Lower lobe of right lung (tissue), 2 donors: ENCODE data around the gene EDN3. TPM values are rescaled to one million over a fixed set of nuclear protein-coding genes. Genes with fewer than 3 reads are reported as not detected.
"Not testable (repeated sequence)": the region's sequence is repeated elsewhere in the genome, so short reads cannot be mapped to it uniquely, and the experiment has no call there.

Experiments
- ATAC-seq, 2 donors: fragments of 200-7000 bp; cut with Tn5 transposase; one replicate each; pipeline ENCODE4 v1.9.1; 2020 to 2022; ENCODE audit warnings: mild to moderate bottlenecking in 2 of 2, moderate library complexity in 2 of 2
- DNase-seq: peaks from one replicate; pipeline ENCODE4 v3.0.0-alpha.2; 2020
- H3K27ac ChIP-seq: fragments of 200-600 bp; one replicate; pipeline ENCODE4 v1.8.0; 2022
- H3K27me3 ChIP-seq: fragments of 200-600 bp; one replicate; pipeline ENCODE4 v1.8.0; 2022; ENCODE audit warnings: low read depth
- H3K36me3 ChIP-seq: fragments of 200-600 bp; one replicate; pipeline ENCODE4 v1.8.0; 2022; ENCODE audit warnings: mild to moderate bottlenecking
- H3K4me1 ChIP-seq: fragments of 200-600 bp; one replicate; pipeline ENCODE4 v1.8.0; 2022
- H3K4me3 ChIP-seq: fragments of 200-600 bp; one replicate; pipeline ENCODE4 v1.8.0; 2022; ENCODE audit warnings: mild to moderate bottlenecking
- H3K9me3 ChIP-seq: fragments of 200-600 bp; one replicate; pipeline ENCODE4 v1.8.0; 2022
- CTCF ChIP-seq: fragments of 200-600 bp; IDR thresholded peaks from one replicate; pipeline ENCODE4 v1.8.0; 2022; ENCODE audit warnings: antibody characterized with exemption, mild to moderate bottlenecking
- intact Hi-C: fragments of 100-400 bp; cut with DNase I; formaldehyde crosslinking; loops from one replicate; pipeline ENCODE4 v1.11.0; 2022
- total RNA-seq: library from RNA; stranded (reverse); fragmentation: NEBNext Ultra II Directional; extraction: Animal tissue kit (Norgen Biotek cat#: 25700); gene quantifications from one replicate; pipeline ENCODE4 v1.2.1, GENCODE V29; 2021
- donor health status: DM: no; HTN: yes; CAD: no; lungs with severe emphysema.

EDN3 gene
- total RNA-seq, 1 donor from 2014 or later: 0.27 TPM

GRCh38 chr20:59352990-59353389 lies 52.6 kb downstream of the EDN3 start:
- ATAC-seq: no peak
- DNase-seq: no peak
- no peak overlapping the region for H3K27ac ChIP-seq
- H3K27me3 ChIP-seq: peaks cover 16% of the 10 kb centered on the region
- no peaks in the 10 kb centered on the region for H3K4me1 ChIP-seq
- no peak for TF ChIP-seq CTCF
- intact Hi-C loops: no loop called here
- H3K36me3 ChIP-seq: no peaks in the 10 kb centered on the region
- H3K4me3 ChIP-seq: no peak overlapping the region
- H3K9me3 ChIP-seq: no peaks in the 10 kb centered on the region

GRCh38 chr20:59354460-59354859 lies 54.0 kb downstream of the EDN3 start:
- DNase-seq: no peak
- no peak overlapping the region for H3K4me3 ChIP-seq
- no peaks in the 10 kb centered on the region for H3K9me3 ChIP-seq
- intact Hi-C loops: no loop called here
- ATAC-seq: no peak
- H3K27me3 ChIP-seq: peaks cover 16% of the 10 kb centered on the region
- TF ChIP-seq CTCF: no peak
- H3K27ac ChIP-seq: no peak overlapping the region
- H3K36me3 ChIP-seq: no peaks in the 10 kb centered on the region
- H3K4me1 ChIP-seq: no peaks in the 10 kb centered on the region

GRCh38 chr20:59355242-59355641 lies 54.8 kb downstream of the EDN3 start:
- H3K36me3 ChIP-seq: no peaks in the 10 kb centered on the region
- no peak for DNase-seq
- no peaks in the 10 kb centered on the region for H3K4me1 ChIP-seq
- no peak overlapping the region for H3K4me3 ChIP-seq
- no peak overlapping the region for H3K27ac ChIP-seq
- intact Hi-C loops: no loop called here
- no peaks in the 10 kb centered on the region for H3K9me3 ChIP-seq
- TF ChIP-seq CTCF: no peak
- peaks cover 16% of the 10 kb centered on the region for H3K27me3 ChIP-seq
- no peak for ATAC-seq

- ATAC-seq (no peak), DNase-seq (no peak)
- Histone ChIP-seq H3K36me3 (no peaks in the 10 kb centered on the region), H3K4me1 (no peaks in the 10 kb centered on the region), H3K4me3 (no peak overlapping the region), H3K9me3 (no peaks in the 10 kb centered on the region), H3K27ac (no peak overlapping the region), H3K27me3 (peaks cover 16% of the 10 kb centered on the region)
- no peak for TF ChIP-seq CTCF
- intact Hi-C loops: no loop called here
These were observed 56.3 kb downstream of the EDN3 start for GRCh38 chr20:59356662-59357165.

- H3K4me3 ChIP-seq, H3K27ac ChIP-seq, H3K9me3 ChIP-seq, H3K36me3 ChIP-seq, intact Hi-C loops, DNase-seq, ATAC-seq, H3K4me1 ChIP-seq: not testable (repeated sequence)
- peaks cover 16% of the 10 kb centered on the region for H3K27me3 ChIP-seq
These were observed 58.4 kb downstream of the EDN3 start for GRCh38 chr20:59358793-59359192.

GRCh38 chr20:59359906-59360725 lies 59.7 kb downstream of the EDN3 start:
- H3K27me3 ChIP-seq: peaks cover 16% of the 10 kb centered on the region
- no peaks in the 10 kb centered on the region for H3K36me3 ChIP-seq
- H3K9me3 ChIP-seq: no peaks in the 10 kb centered on the region
- ATAC-seq: no peak
- H3K4me3 ChIP-seq: no peak overlapping the region
- DNase-seq: no peak
- H3K4me1 ChIP-seq: no peaks in the 10 kb centered on the region
- H3K27ac ChIP-seq: no peak overlapping the region
- intact Hi-C loops: no loop called here
- TF ChIP-seq CTCF: no peak
